ENCODE measurements around the gene RFX3.

GRCh38 chr9:3549225-3549624 is 23.4 kb upstream of the RFX3 start:
- no peak for TF ChIP-seq POLR2A (IDR thresholded peaks at IDR 0.05)
- no peak for TF ChIP-seq CTCF (IDR thresholded peaks at IDR 0.05)
